GM12875 (cell line): Measurements from ENCODE around the gene PLA2G1B.

ENCODE experiments used
- H3K4me3 ChIP-seq: one replicate; pipeline ENCODE4 v1.5.1; 2011; ENCODE audit warnings: low read depth, low read length, control low read depth
- CTCF ChIP-seq: IDR thresholded peaks from 2 replicates; pipeline ENCODE4 v1.5.1; 2011; ENCODE audit warnings: low read depth, mild to moderate bottlenecking, control low read depth, inconsistent platforms, low read length, moderate library complexity, borderline replicate concordance; ENCODE audit not compliant: insufficient read depth

The PLA2G1B gene

GRCh38 chr12:120365675-120366340 is 38.2 kb upstream of the PLA2G1B start:
- H3K4me3 ChIP-seq, result no peak overlapping the region

GRCh38 chr12:120364487-120364886 is 36.9 kb upstream of the PLA2G1B start:
- no peak overlapping the region for H3K4me3 ChIP-seq
- no peak for TF ChIP-seq CTCF

More at GRCh38 chr12:120365675-120366340, 38.2 kb upstream of the PLA2G1B start:
- no peak for TF ChIP-seq CTCF

- no peak for TF ChIP-seq CTCF
- no peak overlapping the region for H3K4me3 ChIP-seq
Measured at GRCh38 chr12:120363274-120363855, 35.8 kb upstream of the PLA2G1B start.

- H3K4me3 ChIP-seq, result no peak overlapping the region
- no peak for TF ChIP-seq CTCF
Measured at GRCh38 chr12:120362516-120363273, 35.1 kb upstream of the PLA2G1B start.

- no peak for TF ChIP-seq CTCF
- no peak overlapping the region for H3K4me3 ChIP-seq
Measured at GRCh38 chr12:120361506-120362208, 34.1 kb upstream of the PLA2G1B start.

GRCh38 chr12:120359128-120359527 is 31.5 kb upstream of the PLA2G1B start:
- TF ChIP-seq CTCF, result no peak
- no peak overlapping the region for H3K4me3 ChIP-seq
